Head of caudate nucleus (tissue), 42 donors: ENCODE data around the gene INHBC.

Experiments used
- DNase-seq, 42 donors: peaks; one replicate each; pipeline versions ENCODE4 v3.0.0 to v3.0.0-alpha.2; 2020 to 2021; ENCODE audit warnings: mixed read lengths in 7 of 42
- intact Hi-C: fragments of 100-400 bp; cut with DNase I; formaldehyde crosslinking; loops from one replicate; pipeline ENCODE4 v1.15.0; 2022

INHBC gene

GRCh38 chr12:57496822-57497221, 62.2 kb downstream of the INHBC start:
- no peak for DNase-seq
- intact Hi-C loops = no loop called here

DNA sequence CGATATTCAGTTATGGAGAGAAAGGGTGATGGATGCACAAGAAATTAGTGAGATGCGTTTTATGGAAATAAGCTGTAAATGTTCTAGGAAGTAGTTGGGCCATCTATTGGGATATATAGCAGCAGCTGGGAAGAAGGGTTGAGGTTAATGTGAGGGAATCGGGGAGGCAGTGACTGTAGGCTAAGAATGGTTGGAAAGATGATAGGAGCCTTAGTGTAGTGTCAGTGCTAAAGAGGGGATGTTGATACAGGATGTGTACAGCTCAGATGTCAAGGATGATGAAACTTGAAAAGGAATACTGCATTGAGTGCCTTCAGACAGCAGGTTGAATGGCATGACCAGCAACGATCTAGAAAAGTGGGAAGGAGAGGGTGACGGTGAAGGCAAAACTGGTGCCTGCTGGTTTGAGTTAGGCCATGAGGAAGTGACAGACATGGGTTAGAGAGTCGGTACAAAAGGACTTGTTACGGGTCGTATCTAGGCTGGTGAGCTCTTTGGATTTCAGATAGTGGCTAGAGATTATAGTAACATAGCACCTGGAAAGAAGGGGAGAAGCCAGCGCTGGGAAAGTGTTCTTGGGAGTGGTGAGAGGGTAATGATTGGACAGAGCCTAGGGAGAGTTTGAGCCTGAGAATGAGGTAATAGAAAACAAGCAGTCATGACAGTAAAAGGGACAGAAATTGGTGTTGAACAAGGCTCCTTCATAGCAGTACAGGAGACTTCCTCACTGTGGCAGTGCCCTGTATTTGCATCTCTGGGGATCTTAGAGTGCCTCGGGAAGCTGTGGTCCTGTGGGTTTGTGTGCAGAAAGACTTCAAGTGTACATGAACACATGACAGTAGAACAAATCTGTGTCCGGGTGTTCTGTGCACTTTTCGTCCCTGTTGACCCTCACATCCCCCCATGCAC, 62.9 kb downstream of the INHBC start:
- intact Hi-C loops = no loop called here
- DNase-seq = no peak

GRCh38 chr12:57498132-57498502, 63.5 kb downstream of the INHBC start:
- no peak for DNase-seq
- intact Hi-C loops = no loop called here

GRCh38 chr12:57498571-57498970, 64.0 kb downstream of the INHBC start:
- DNase-seq = no peak
- intact Hi-C loops = no loop called here

DNA sequence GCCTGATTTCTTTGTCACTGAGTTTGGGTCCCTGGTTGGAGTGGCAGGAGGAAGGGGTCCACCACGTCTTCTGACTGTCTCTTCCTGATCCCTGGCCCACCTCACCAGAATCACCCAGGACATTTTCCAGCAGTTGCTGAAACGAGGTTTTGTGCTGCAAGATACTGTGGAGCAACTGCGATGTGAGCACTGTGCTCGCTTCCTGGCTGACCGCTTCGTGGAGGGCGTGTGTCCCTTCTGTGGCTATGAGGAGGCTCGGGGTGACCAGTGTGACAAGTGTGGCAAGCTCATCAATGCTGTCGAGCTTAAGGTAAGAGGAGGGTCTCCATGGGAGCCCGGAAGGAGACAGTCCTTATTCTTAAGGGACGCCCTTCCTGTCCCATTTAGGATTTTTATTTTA, 65.6 kb downstream of the INHBC start:
- no peak for DNase-seq
- intact Hi-C loops = no loop called here
